ENCODE measurements around the gene TRPM3. TPM values are rescaled to one million over a fixed set of nuclear protein-coding genes. Genes with fewer than 3 reads are reported as not detected.

Gene TRPM3
- polyA plus RNA-seq, 3 donors: not detected

- no peak for TF ChIP-seq CTCF (IDR thresholded peaks at IDR 0.05)
- Histone ChIP-seq H3K4me1 (ENCODE audit: control insufficient read depth in 1 of 2, insufficient read depth in 2 of 2, low read length in 2 of 2) (no peaks in the 10 kb centered on the region), H3K4me3 (replicated peaks in 1 of 3; ENCODE audit: low read depth in 2 of 3, low read length in 3 of 3) (no peak overlapping the region), H3K27me3 (ENCODE audit: control insufficient read depth in 2 of 2, insufficient read depth in 2 of 2, low read length in 2 of 2) (no peaks in the 10 kb centered on the region), H4K20me1 (ENCODE audit: insufficient read depth, low read length) (no peaks in the 10 kb centered on the region), H3K4me2 (replicated peaks; ENCODE audit: extremely low read depth, low read length, poor library complexity, severe bottlenecking) (no peak overlapping the region), H3K36me3 (replicated peaks in 1 of 2; ENCODE audit: control insufficient read depth in 1 of 2, insufficient read depth in 2 of 2, low read length in 2 of 2) (no peaks in the 10 kb centered on the region), H3K9me3 (replicated peaks in 1 of 2; ENCODE audit: control insufficient read depth in 1 of 2, insufficient read depth in 1 of 2, low read length in 2 of 2) (no peaks in the 10 kb centered on the region), H2AFZ (ENCODE audit: insufficient read depth, low read depth, low read length, poor library complexity, severe bottlenecking) (no peak overlapping the region), H3K79me2 (ENCODE audit: insufficient read depth, low read length) (no peaks in the 10 kb centered on the region), H3K9ac (ENCODE audit: insufficient read depth, low read length, poor library complexity, severe bottlenecking) (no peak overlapping the region), H3K27ac (ENCODE audit: low read depth in 1 of 2, low read length in 2 of 2) (no peak overlapping the region)
- Mint-ChIP-seq H3K36me3 (no peaks in the 10 kb centered on the region), H3K4me1 (no peaks in the 10 kb centered on the region), H3K9me3 (peaks cover 0 to 3% (median 0%) of the 10 kb centered on the region in 7 donors), H3K27me3 (ENCODE audit: low read depth in 3 of 3) (peaks cover 0 to 3% (median 1%) of the 10 kb centered on the region in 3 donors), H3K4me3 (no peak overlapping the region), H3K27ac (no peak overlapping the region)
- intact Hi-C loops (cut with micrococcal nuclease): no loop called here
- no peak for DNase-seq
- 83% methylated on average over 4 of the region's 7 CpGs for WGBS (ENCODE audit: insufficient coverage)
Measured at GRCh38 chr9:70823284-70823683, 298.1 kb downstream of the TRPM3 start.

- Mint-ChIP-seq H3K4me3 (no peak overlapping the region), H3K9me3 (peaks cover 0 to 3% (median 0%) of the 10 kb centered on the region in 7 donors), H3K27me3 (ENCODE audit: low read depth in 3 of 3) (peaks cover 0 to 2% (median 1%) of the 10 kb centered on the region in 3 donors), H3K36me3 (no peaks in the 10 kb centered on the region), H3K4me1 (no peaks in the 10 kb centered on the region), H3K27ac (peak overlapping the region in 1 of 7 donors; percentile 18)
- Histone ChIP-seq H3K79me2 (ENCODE audit: insufficient read depth, low read length) (no peaks in the 10 kb centered on the region), H2AFZ (ENCODE audit: insufficient read depth, low read depth, low read length, poor library complexity, severe bottlenecking) (no peak overlapping the region), H3K27ac (ENCODE audit: low read depth in 1 of 2, low read length in 2 of 2) (no peak overlapping the region), H3K4me2 (replicated peaks; ENCODE audit: extremely low read depth, low read length, poor library complexity, severe bottlenecking) (no peak overlapping the region), H3K9ac (ENCODE audit: insufficient read depth, low read length, poor library complexity, severe bottlenecking) (no peak overlapping the region), H3K9me3 (replicated peaks in 1 of 2; ENCODE audit: control insufficient read depth in 1 of 2, insufficient read depth in 1 of 2, low read length in 2 of 2) (no peaks in the 10 kb centered on the region), H3K36me3 (replicated peaks in 1 of 2; ENCODE audit: control insufficient read depth in 1 of 2, insufficient read depth in 2 of 2, low read length in 2 of 2) (no peaks in the 10 kb centered on the region), H3K4me1 (ENCODE audit: control insufficient read depth in 1 of 2, insufficient read depth in 2 of 2, low read length in 2 of 2) (no peaks in the 10 kb centered on the region), H4K20me1 (ENCODE audit: insufficient read depth, low read length) (no peaks in the 10 kb centered on the region), H3K27me3 (ENCODE audit: control insufficient read depth in 2 of 2, insufficient read depth in 2 of 2, low read length in 2 of 2) (peaks cover 0 to 3% of the 10 kb centered on the region in 2 donors), H3K4me3 (replicated peaks in 1 of 3; ENCODE audit: low read depth in 2 of 3, low read length in 3 of 3) (no peak overlapping the region)
- intact Hi-C loops (cut with micrococcal nuclease): no loop called here
- TF ChIP-seq CTCF (IDR thresholded peaks at IDR 0.05): no peak
- WGBS (ENCODE audit: insufficient coverage): no CpG with 5 or more reads among the region's 3 CpGs
- DNase-seq: no peak
Measured at GRCh38 chr9:70817311-70817710, 304.1 kb downstream of the TRPM3 start.

All from CD14-positive monocyte (primary cell).